GM10266 (cell line): ENCODE results near the gene GPR146.

Experiments
- DNase-seq: peaks from one replicate; pipeline ENCODE4 v3.0.0; 2012; ENCODE audit errors: extremely low spot score
- TF ChIP-seq, protein P1 (sequence below): IDR thresholded peaks from 2 replicates; pipeline ENCODE4 v1.5.1; 2012; ENCODE audit warnings: mild to moderate bottlenecking, low read depth; ENCODE audit not compliant: control insufficient read depth, insufficient read depth; ENCODE audit errors: missing control alignments

GPR146 gene

GRCh38 chr7:1078519-1078918, 34.2 kb downstream of the GPR146 start:
- TF ChIP-seq, protein P1, sequence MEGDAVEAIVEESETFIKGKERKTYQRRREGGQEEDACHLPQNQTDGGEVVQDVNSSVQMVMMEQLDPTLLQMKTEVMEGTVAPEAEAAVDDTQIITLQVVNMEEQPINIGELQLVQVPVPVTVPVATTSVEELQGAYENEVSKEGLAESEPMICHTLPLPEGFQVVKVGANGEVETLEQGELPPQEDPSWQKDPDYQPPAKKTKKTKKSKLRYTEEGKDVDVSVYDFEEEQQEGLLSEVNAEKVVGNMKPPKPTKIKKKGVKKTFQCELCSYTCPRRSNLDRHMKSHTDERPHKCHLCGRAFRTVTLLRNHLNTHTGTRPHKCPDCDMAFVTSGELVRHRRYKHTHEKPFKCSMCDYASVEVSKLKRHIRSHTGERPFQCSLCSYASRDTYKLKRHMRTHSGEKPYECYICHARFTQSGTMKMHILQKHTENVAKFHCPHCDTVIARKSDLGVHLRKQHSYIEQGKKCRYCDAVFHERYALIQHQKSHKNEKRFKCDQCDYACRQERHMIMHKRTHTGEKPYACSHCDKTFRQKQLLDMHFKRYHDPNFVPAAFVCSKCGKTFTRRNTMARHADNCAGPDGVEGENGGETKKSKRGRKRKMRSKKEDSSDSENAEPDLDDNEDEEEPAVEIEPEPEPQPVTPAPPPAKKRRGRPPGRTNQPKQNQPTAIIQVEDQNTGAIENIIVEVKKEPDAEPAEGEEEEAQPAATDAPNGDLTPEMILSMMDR = no peak
- DNase-seq = no peak

DNA sequence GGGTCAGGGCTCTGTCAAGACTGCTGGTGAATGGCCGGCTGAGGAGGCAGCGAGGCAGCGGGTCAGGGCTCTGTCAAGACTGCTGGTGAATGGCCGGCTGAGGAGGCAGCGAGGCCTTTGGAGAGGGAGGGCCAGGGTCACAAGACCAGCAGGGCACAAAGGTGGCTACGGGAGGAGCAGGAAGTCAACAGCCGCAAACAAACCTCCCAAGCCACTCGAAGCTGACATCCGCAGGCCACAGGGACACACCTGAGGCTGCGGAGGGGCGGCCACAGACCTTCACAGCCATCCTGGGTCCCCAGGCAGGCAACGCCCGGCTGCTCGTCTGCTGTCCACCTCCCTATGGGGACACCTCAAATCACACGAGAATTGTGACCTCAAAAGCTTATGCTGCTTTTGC, 34.6 kb downstream of the GPR146 start:
- TF ChIP-seq, protein P1 = no peak
- no peak for DNase-seq

DNA sequence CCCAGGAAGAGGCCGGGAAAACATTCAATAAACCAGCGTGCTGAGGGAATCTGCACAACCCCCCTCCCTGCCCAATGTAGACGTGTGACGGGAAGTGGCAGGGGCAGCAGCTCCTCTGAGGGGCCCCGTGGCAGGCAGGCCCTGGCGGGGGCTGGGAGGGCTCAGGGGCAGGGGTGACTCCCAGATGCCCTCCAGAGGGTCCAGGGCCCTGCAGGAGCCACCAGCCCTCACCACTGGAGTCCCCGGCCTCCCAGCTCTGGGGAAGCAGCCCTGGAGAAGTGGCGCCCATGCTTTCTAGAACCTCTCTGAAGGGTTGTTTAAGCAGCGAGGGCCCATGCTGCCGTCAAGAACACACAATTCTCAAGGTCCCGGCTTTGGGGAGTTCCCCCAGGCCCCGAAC, 35.2 kb downstream of the GPR146 start:
- TF ChIP-seq, protein P1 = no peak
- no peak for DNase-seq

GRCh38 chr7:1080252-1080920, 36.0 kb downstream of the GPR146 start:
- DNase-seq = no peak
- TF ChIP-seq, protein P1 = no peak

DNA sequence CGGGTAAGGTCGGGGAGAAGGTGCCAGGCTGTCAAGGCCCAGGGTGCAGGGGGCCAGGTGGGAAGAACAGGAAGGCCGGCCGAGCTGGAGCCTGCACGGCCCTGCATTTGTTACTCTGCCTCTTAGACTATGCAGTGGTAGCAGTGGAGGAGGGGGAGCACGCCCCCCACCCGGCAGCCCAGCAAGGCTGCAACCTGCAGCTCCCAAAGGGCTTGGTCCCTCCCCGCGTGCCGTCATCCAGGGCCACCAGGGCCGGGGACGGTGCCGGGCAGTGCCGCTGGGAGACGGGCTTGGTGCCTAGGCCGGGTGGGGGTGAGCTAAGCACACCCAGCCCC, 36.5 kb downstream of the GPR146 start:
- DNase-seq = no peak
- TF ChIP-seq, protein P1 = no peak

DNA sequence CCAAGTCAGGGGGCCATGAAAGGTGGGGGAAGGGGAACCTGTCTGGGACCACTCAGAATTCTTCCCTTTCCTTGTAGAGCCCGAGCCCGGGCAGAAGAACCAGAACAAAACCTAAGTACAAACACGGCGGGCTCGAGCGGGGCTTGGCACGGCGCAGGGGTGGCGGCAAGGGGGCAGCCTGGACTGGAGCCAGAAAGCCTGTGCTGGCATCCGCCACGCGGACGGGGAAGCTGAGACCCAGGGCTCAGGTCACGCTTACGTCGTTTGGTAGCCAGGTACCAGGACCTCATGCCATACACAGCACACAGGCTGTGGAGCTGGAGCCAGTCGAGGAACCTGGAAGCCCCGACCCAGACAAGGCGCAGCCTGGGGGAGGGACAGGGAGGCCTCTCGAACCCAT, 37.0 kb downstream of the GPR146 start:
- no peak for DNase-seq

GRCh38 chr7:1081931-1082401, 37.6 kb downstream of the GPR146 start:
- TF ChIP-seq, protein P1 = no peak
- no peak for DNase-seq

More for the DNA sequence above, 37.0 kb downstream of the GPR146 start:
- TF ChIP-seq, protein P1 = no peak
